Stimulated activated CD8-positive, alpha-beta memory T cell treated with anti-CD3 and anti-CD28 coated beads, Interleukin-12 subunit alpha, Interleukin-12 subunit beta, amount 100 ng/mL, for 1 hour (primary cell): ENCODE data around the gene CHN2.
"Not testable (repeated sequence)": the region's sequence is repeated elsewhere in the genome, so short reads cannot be mapped to it uniquely, and the experiment has no call there.

Experiments
- DNase-seq: peaks from one replicate; pipeline ENCODE4 v3.0.0-alpha.2; 2020; ENCODE audit warnings: low read depth

Gene CHN2

GRCh38 chr7:29496355-29497020, 301.9 kb downstream of the CHN2 start:
- DNase-seq, result no peak

- no peak for DNase-seq
Observed at GRCh38 chr7:29499932-29500331, 305.4 kb downstream of the CHN2 start.

GRCh38 chr7:29500719-29501118, 306.1 kb downstream of the CHN2 start:
- no peak for DNase-seq

- no peak for DNase-seq
Observed at GRCh38 chr7:29502133-29502532, 307.6 kb downstream of the CHN2 start.

GRCh38 chr7:29505931-29506330, 311.4 kb downstream of the CHN2 start:
- DNase-seq, result no peak

GRCh38 chr7:29508608-29509007, 314.0 kb downstream of the CHN2 start:
- DNase-seq, result no peak

GRCh38 chr7:29510028-29510427, 315.5 kb downstream of the CHN2 start:
- no peak for DNase-seq

- DNase-seq, result no peak
Observed at GRCh38 chr7:29511337-29511736, 316.8 kb downstream of the CHN2 start.

- no peak for DNase-seq
Observed at GRCh38 chr7:29511851-29512250, 317.3 kb downstream of the CHN2 start.

GRCh38 chr7:29516491-29516890, 321.9 kb downstream of the CHN2 start:
- no peak for DNase-seq

- no peak for DNase-seq
Observed at GRCh38 chr7:29518616-29519015, 324.0 kb downstream of the CHN2 start.

- DNase-seq, result no peak
Observed at GRCh38 chr7:29523728-29524127, 329.2 kb downstream of the CHN2 start.

- no peak for DNase-seq
Observed at GRCh38 chr7:29527505-29528108, 333.0 kb downstream of the CHN2 start.

- DNase-seq, result not testable (repeated sequence)
Observed at GRCh38 chr7:29528526-29528925, 334.0 kb downstream of the CHN2 start.
